Measurements from ENCODE around the gene FOXJ1.

DNA sequence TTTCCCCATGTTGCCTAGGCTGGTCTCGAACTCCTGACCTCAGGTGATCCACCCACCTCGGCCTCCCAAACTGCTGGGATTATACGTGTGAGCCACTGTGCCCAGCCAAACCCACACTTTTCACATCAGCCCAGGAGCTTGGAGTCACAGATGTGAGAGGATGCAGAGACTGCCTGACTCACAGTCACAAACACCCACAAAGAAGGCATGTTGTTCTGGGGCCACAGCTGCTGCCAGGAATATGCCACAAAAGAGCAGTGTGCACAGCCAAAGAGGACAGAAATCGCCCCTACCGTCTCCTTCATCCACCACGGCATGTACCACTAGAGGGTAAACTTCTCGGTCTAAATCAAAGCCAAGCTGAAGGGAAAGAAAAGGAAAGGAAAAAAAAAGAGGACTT is 25.1 kb upstream of the FOXJ1 start:
- TF ChIP-seq, protein P1, sequence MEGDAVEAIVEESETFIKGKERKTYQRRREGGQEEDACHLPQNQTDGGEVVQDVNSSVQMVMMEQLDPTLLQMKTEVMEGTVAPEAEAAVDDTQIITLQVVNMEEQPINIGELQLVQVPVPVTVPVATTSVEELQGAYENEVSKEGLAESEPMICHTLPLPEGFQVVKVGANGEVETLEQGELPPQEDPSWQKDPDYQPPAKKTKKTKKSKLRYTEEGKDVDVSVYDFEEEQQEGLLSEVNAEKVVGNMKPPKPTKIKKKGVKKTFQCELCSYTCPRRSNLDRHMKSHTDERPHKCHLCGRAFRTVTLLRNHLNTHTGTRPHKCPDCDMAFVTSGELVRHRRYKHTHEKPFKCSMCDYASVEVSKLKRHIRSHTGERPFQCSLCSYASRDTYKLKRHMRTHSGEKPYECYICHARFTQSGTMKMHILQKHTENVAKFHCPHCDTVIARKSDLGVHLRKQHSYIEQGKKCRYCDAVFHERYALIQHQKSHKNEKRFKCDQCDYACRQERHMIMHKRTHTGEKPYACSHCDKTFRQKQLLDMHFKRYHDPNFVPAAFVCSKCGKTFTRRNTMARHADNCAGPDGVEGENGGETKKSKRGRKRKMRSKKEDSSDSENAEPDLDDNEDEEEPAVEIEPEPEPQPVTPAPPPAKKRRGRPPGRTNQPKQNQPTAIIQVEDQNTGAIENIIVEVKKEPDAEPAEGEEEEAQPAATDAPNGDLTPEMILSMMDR (IDR thresholded peaks at IDR 0.05) = no peak
- TF ChIP-seq JUND (IDR thresholded peaks at IDR 0.05) = no peak
- TF ChIP-seq, protein P2, sequence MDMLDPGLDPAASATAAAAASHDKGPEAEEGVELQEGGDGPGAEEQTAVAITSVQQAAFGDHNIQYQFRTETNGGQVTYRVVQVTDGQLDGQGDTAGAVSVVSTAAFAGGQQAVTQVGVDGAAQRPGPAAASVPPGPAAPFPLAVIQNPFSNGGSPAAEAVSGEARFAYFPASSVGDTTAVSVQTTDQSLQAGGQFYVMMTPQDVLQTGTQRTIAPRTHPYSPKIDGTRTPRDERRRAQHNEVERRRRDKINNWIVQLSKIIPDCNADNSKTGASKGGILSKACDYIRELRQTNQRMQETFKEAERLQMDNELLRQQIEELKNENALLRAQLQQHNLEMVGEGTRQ (IDR thresholded peaks at IDR 0.05; ENCODE audit: borderline replicate concordance, low read depth, low read length) = no peak
- no peak for TF ChIP-seq MXI1 (IDR thresholded peaks at IDR 0.05; ENCODE audit: low read depth, low read length)
- TF ChIP-seq RAD21 (IDR thresholded peaks at IDR 0.05; ENCODE audit: low read length) = no peak
- TF ChIP-seq, protein P3, sequence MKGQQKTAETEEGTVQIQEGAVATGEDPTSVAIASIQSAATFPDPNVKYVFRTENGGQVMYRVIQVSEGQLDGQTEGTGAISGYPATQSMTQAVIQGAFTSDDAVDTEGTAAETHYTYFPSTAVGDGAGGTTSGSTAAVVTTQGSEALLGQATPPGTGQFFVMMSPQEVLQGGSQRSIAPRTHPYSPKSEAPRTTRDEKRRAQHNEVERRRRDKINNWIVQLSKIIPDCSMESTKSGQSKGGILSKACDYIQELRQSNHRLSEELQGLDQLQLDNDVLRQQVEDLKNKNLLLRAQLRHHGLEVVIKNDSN (IDR thresholded peaks at IDR 0.05; ENCODE audit: borderline replicate concordance, low read depth) = no peak
- no peak for TF ChIP-seq EP300 (IDR thresholded peaks at IDR 0.05; ENCODE audit: borderline replicate concordance in 1 of 2, low read depth in 1 of 2, low read length in 1 of 2)
- no peak for TF ChIP-seq POLR2AphosphoS5 (IDR thresholded peaks at IDR 0.05; ENCODE audit: low read depth, low read length)
- TF ChIP-seq RFX5 (IDR thresholded peaks at IDR 0.05; ENCODE audit: low read length) = no peak
- TF ChIP-seq SMC3 (IDR thresholded peaks at IDR 0.05; ENCODE audit: low read depth, low read length) = no peak
- no peak for TF ChIP-seq NFIC (IDR thresholded peaks at IDR 0.05; ENCODE audit: borderline replicate concordance)
- no peak for TF ChIP-seq EZH2phosphoT487 (IDR thresholded peaks at IDR 0.05; ENCODE audit: borderline replicate concordance, low read depth)
